Activated T-cell treated with anti-CD3 and anti-CD28 coated beads, Interleukin-2, amount 50 U/mL, for 4 hours (primary cell): ENCODE measurements around the gene IL21R. TPM values are rescaled to one million over a fixed set of nuclear protein-coding genes. Genes with fewer than 3 reads are reported as not detected.
"Not testable (repeated sequence)": the region's sequence is repeated elsewhere in the genome, so short reads cannot be mapped to it uniquely, and the experiment has no call there.

Source experiments
- ATAC-seq, 2 donors: fragments of 200-7000 bp; cut with Tn5 transposase; one replicate each; pipeline ENCODE4 v1.10.0; 2021
- DNase-seq: peaks from one replicate; pipeline ENCODE4 v3.0.0-alpha.2; 2020
- H3K27me3 Mint-ChIP-seq: one replicate; pipeline ENCODE4 v1.8.0; 2021; ENCODE audit warnings: low read depth, mixed read lengths
- H3K36me3 Mint-ChIP-seq: one replicate; pipeline ENCODE4 v1.8.0; 2022; ENCODE audit warnings: mixed read lengths; ENCODE audit not compliant: insufficient read depth
- H3K4me1 Mint-ChIP-seq: one replicate; pipeline ENCODE4 v1.8.0; 2021; ENCODE audit warnings: low read depth, mixed read lengths
- H3K4me3 Mint-ChIP-seq: one replicate; pipeline ENCODE4 v1.8.0; 2021; ENCODE audit warnings: mild to moderate bottlenecking, moderate library complexity, mixed read lengths
- H3K9me3 Mint-ChIP-seq: one replicate; pipeline ENCODE4 v1.8.0; 2021; ENCODE audit warnings: mixed read lengths
- total RNA-seq, 3 donors: library from RNA; stranded (reverse); gene quantifications; one replicate each; pipeline ENCODE4 v1.2.1, GENCODE V29; 2021

Gene IL21R
- total RNA-seq, 3 donors from 2014 or later: 90.7 to 94.9 (median 91.4) TPM

GRCh38 chr16:27446721-27447120 lies 44.7 kb downstream of the IL21R start:
- Mint-ChIP-seq H3K4me1 (peaks cover 64% of the 10 kb centered on the region), H3K9me3 (no peaks in the 10 kb centered on the region), H3K27me3 (no peaks in the 10 kb centered on the region), H3K36me3 (peaks cover 71% of the 10 kb centered on the region), H3K4me3 (no peak overlapping the region)
- peak; percentile 50 to 57 for ATAC-seq
- DNase-seq: peak; percentile 69

- peaks cover 68% of the 10 kb centered on the region for H3K36me3 Mint-ChIP-seq
- H3K4me3 Mint-ChIP-seq: no peak overlapping the region
- no peaks in the 10 kb centered on the region for H3K9me3 Mint-ChIP-seq
- H3K4me1 Mint-ChIP-seq: peaks cover 67% of the 10 kb centered on the region
- DNase-seq (no peak), ATAC-seq (no peak)
- no peaks in the 10 kb centered on the region for H3K27me3 Mint-ChIP-seq
Measured at GRCh38 chr16:27447301-27447700, 45.3 kb downstream of the IL21R start.

DNA sequence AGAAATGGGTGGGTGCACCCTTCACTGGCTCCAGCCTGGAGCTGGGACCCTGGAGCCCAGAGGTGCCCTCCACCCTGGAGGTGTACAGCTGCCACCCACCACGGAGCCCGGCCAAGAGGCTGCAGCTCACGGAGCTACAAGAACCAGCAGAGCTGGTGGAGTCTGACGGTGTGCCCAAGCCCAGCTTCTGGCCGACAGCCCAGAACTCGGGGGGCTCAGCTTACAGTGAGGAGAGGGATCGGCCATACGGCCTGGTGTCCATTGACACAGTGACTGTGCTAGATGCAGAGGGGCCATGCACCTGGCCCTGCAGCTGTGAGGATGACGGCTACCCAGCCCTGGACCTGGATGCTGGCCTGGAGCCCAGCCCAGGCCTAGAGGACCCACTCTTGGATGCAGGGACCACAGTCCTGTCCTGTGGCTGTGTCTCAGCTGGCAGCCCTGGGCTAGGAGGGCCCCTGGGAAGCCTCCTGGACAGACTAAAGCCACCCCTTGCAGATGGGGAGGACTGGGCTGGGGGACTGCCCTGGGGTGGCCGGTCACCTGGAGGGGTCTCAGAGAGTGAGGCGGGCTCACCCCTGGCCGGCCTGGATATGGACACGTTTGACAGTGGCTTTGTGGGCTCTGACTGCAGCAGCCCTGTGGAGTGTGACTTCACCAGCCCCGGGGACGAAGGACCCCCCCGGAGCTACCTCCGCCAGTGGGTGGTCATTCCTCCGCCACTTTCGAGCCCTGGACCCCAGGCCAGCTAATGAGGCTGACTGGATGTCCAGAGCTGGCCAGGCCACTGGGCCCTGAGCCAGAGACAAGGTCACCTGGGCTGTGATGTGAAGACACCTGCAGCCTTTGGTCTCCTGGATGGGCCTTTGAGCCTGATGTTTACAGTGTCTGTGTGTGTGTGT lies 46.8 kb downstream of the IL21R start:
- peaks cover 75% of the 10 kb centered on the region for H3K4me1 Mint-ChIP-seq
- H3K9me3 Mint-ChIP-seq: no peaks in the 10 kb centered on the region
- ATAC-seq (no peak), DNase-seq (no peak)
- H3K27me3 Mint-ChIP-seq: no peaks in the 10 kb centered on the region
- H3K36me3 Mint-ChIP-seq: peaks cover 55% of the 10 kb centered on the region
- H3K4me3 Mint-ChIP-seq: no peak overlapping the region

DNA sequence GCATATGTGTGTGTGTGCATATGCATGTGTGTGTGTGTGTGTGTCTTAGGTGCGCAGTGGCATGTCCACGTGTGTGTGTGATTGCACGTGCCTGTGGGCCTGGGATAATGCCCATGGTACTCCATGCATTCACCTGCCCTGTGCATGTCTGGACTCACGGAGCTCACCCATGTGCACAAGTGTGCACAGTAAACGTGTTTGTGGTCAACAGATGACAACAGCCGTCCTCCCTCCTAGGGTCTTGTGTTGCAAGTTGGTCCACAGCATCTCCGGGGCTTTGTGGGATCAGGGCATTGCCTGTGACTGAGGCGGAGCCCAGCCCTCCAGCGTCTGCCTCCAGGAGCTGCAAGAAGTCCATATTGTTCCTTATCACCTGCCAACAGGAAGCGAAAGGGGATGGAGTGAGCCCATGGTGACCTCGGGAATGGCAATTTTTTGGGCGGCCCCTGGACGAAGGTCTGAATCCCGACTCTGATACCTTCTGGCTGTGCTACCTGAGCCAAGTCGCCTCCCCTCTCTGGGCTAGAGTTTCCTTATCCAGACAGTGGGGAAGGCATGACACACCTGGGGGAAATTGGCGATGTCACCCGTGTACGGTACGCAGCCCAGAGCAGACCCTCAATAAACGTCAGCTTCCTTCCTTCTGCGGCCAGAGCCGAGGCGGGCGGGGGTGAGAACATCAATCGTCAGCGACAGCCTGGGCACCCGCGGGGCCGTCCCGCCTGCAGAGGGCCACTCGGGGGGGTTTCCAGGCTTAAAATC lies 47.6 kb downstream of the IL21R start:
- no peaks in the 10 kb centered on the region for H3K9me3 Mint-ChIP-seq
- peaks cover 47% of the 10 kb centered on the region for H3K36me3 Mint-ChIP-seq
- H3K4me3 Mint-ChIP-seq: peak overlapping the region; percentile 55
- no peaks in the 10 kb centered on the region for H3K27me3 Mint-ChIP-seq
- ATAC-seq: peak; percentile 63 to 73
- DNase-seq: peak; percentile 83
- peaks cover 81% of the 10 kb centered on the region for H3K4me1 Mint-ChIP-seq

GRCh38 chr16:27450196-27450549 lies 48.2 kb downstream of the IL21R start:
- H3K4me3 Mint-ChIP-seq: peak overlapping the region; percentile 55
- no peak for DNase-seq
- peaks cover 80% of the 10 kb centered on the region for H3K4me1 Mint-ChIP-seq
- peaks cover 42% of the 10 kb centered on the region for H3K36me3 Mint-ChIP-seq
- ATAC-seq: peak in 1 of 2 donors; percentile 7
- H3K9me3 Mint-ChIP-seq: no peaks in the 10 kb centered on the region
- no peaks in the 10 kb centered on the region for H3K27me3 Mint-ChIP-seq

GRCh38 chr16:27452569-27453493 lies 50.9 kb downstream of the IL21R start:
- no peak overlapping the region for H3K4me3 Mint-ChIP-seq
- DNase-seq: no peak

DNA sequence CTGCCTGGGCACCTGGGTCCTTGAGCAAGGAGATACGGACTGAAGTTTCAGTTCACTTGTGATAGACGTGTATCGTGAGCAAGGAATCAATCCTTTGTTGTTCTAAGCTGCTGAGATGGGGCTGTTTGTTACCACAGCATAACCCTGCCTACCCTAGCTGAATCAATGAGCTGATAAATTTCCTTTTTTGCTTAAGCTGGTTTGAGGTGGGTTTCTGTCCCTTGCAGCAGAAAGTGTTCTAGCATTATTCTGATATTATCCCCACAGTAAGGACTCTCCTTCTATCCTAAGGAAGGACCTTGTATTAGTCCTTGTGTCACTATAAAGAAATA lies 51.5 kb downstream of the IL21R start:
- ATAC-seq (no peak), DNase-seq (no peak)
- Mint-ChIP-seq H3K27me3 (no peaks in the 10 kb centered on the region), H3K36me3 (peaks cover 15% of the 10 kb centered on the region), H3K4me1 (peaks cover 72% of the 10 kb centered on the region), H3K9me3 (no peaks in the 10 kb centered on the region), H3K4me3 (no peak overlapping the region)

More at GRCh38 chr16:27452569-27453493, 50.9 kb downstream of the IL21R start:
- H3K9me3 Mint-ChIP-seq: no peaks in the 10 kb centered on the region
- no peaks in the 10 kb centered on the region for H3K27me3 Mint-ChIP-seq
- ATAC-seq: no peak
- H3K36me3 Mint-ChIP-seq: peaks cover 19% of the 10 kb centered on the region
- peaks cover 79% of the 10 kb centered on the region for H3K4me1 Mint-ChIP-seq

DNA sequence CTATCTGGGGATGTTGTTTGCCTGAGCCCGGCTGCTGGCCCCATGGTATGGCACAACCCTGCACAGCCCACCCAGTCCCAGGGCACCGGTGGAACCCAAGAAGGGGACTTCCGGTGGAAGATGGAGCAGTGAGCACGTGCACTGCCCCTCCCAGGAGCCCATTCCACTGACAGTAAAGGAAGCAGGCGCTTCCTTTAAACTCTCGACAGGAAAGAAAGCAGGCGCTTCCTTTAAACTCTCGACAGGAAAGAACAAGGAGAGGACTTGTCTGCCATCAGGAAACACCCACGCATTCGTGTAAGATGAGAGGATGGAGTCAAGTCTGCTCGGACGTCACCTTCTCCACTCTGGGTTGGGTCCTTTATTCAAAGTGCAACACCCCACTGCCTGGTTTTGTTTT lies 53.7 kb downstream of the IL21R start:
- Mint-ChIP-seq H3K4me1 (peaks cover 61% of the 10 kb centered on the region), H3K4me3 (peak overlapping the region; percentile 13), H3K9me3 (no peaks in the 10 kb centered on the region), H3K36me3 (peaks cover 2% of the 10 kb centered on the region), H3K27me3 (no peaks in the 10 kb centered on the region)
- DNase-seq (no peak), ATAC-seq (no peak)

DNA sequence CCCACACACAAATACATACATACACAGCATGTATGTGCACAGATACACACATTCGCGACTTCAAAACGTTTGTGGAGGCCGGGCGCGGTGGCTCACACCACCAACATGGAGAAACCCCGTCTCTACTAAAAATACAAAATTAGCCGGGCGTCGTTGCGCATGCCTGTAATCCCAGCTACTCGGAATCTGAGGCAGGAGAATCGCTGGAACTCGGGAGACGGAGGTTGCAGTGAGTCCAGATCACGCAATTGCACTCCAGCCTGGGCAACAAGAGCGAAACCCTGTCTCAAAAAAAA lies 55.6 kb downstream of the IL21R start:
- not testable (repeated sequence) for H3K4me3 Mint-ChIP-seq, DNase-seq, H3K27me3 Mint-ChIP-seq, H3K9me3 Mint-ChIP-seq, ATAC-seq, H3K36me3 Mint-ChIP-seq
- peaks cover 59% of the 10 kb centered on the region for H3K4me1 Mint-ChIP-seq

DNA sequence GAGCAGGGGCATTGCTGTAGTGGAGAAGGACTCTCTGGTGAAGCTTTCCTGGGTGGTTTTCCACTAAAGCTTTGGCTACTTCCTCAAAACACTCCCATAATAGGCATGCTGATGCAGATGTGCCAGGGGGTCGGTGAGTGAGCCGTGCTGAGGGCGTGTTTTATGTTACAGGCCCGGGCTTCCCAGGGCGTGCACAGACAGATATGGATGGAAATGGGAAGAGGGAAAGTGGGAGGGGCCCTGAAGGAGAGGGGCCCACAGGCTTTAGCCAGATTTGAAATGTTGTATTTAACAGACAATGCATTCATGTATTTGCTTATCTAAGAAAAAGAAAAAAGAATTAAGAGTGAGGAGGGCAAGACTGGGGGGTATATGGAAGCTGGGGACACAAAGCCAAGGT lies 56.3 kb downstream of the IL21R start:
- no peaks in the 10 kb centered on the region for H3K9me3 Mint-ChIP-seq
- H3K36me3 Mint-ChIP-seq: peaks cover 3% of the 10 kb centered on the region
- DNase-seq: no peak
- no peak for ATAC-seq
- H3K4me3 Mint-ChIP-seq: no peak overlapping the region
- H3K27me3 Mint-ChIP-seq: no peaks in the 10 kb centered on the region
- peaks cover 62% of the 10 kb centered on the region for H3K4me1 Mint-ChIP-seq

GRCh38 chr16:27458987-27459688 lies 57.2 kb downstream of the IL21R start:
- ATAC-seq: no peak
- Mint-ChIP-seq H3K4me3 (no peak overlapping the region), H3K27me3 (no peaks in the 10 kb centered on the region), H3K36me3 (peaks cover 5% of the 10 kb centered on the region), H3K9me3 (no peaks in the 10 kb centered on the region), H3K4me1 (peaks cover 65% of the 10 kb centered on the region)
- no peak for DNase-seq

GRCh38 chr16:27460213-27460612 lies 58.2 kb downstream of the IL21R start:
- DNase-seq: no peak
- no peaks in the 10 kb centered on the region for H3K27me3 Mint-ChIP-seq
- no peak for ATAC-seq
- H3K9me3 Mint-ChIP-seq: no peaks in the 10 kb centered on the region
- H3K4me1 Mint-ChIP-seq: peaks cover 63% of the 10 kb centered on the region
- H3K4me3 Mint-ChIP-seq: no peak overlapping the region
- peaks cover 5% of the 10 kb centered on the region for H3K36me3 Mint-ChIP-seq

DNA sequence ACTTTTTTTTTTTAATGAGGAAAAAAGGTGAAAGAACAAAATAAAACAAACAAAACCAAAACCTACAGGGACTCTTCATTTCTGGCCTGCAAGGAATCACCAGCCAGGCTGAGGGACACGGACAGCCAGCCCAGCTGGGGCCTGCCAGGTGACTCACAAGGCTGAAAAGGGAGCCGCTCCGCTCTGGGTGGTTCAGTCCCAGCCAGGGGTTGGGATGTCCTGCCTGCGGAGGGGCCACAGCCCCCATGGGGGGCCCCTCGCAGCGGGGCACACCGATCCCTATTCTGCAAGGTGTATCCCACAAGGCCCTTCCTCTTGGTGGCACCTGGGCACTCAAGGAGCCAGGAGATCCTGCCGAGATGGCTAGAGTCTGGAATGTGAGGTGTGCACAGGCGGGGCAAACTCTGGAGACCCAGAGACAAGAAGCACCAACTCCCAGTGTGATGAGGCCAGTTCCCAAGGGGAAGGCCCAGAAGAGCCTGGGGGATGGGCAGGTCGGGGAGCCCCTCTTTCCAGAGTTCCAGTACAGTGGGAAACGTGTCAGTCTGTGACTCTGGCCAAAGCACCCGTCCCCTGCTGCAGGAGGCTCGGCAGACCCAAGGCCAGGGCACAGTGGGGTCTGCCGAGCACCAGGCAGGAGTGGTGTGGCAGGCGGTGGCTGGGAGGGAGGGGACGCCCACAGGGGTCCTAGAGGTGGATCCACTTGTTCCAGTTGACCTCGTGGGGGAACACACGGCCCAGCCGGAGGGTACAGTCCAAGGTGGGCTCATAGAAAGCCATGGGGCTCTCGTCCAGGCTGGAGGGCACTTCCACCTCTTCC lies 58.9 kb downstream of the IL21R start:
- Mint-ChIP-seq H3K4me1 (peaks cover 62% of the 10 kb centered on the region), H3K27me3 (no peaks in the 10 kb centered on the region), H3K4me3 (no peak overlapping the region), H3K9me3 (no peaks in the 10 kb centered on the region), H3K36me3 (peaks cover 5% of the 10 kb centered on the region)
- DNase-seq: no peak
- no peak for ATAC-seq
